WTC11 (cell line): ENCODE measurements around the gene CAPN7.
"Not testable (repeated sequence)": the region's sequence is repeated elsewhere in the genome, so short reads cannot be mapped to it uniquely, and the experiment has no call there.

Experiments used
- ATF2 ChIP-seq: sonication (generic); formaldehyde crosslinking; IDR thresholded peaks from 2 replicates; pipeline ENCODE4 v1.8.1; 2022; ENCODE audit warnings: low read depth, missing genetic modification reagents, borderline replicate concordance
- CREB1 ChIP-seq: sonication (generic); formaldehyde crosslinking; IDR thresholded peaks from 2 replicates; pipeline ENCODE4 v1.8.0; 2023; ENCODE audit warnings: mild to moderate bottlenecking, missing genetic modification reagents
- CTCF ChIP-seq: fragments of 200-600 bp; IDR thresholded peaks from 2 replicates; pipeline ENCODE4 v1.8.0; 2022; ENCODE audit warnings: antibody characterized with exemption
- ELF4 ChIP-seq: sonication (generic); formaldehyde crosslinking; IDR thresholded peaks from 2 replicates; pipeline ENCODE4 v1.8.1; 2022; ENCODE audit warnings: low read depth, mild to moderate bottlenecking, moderate library complexity, missing genetic modification reagents
- NFYB ChIP-seq: sonication (generic); formaldehyde crosslinking; conservative IDR thresholded peaks from 2 replicates; pipeline ENCODE4 v1.8.0; 2022; ENCODE audit warnings: low read depth, missing genetic modification reagents
- SOX15 ChIP-seq: fragments of 250-450 bp; sonication (Bioruptor Pico); IDR thresholded peaks from 2 replicates; pipeline ENCODE4 v1.9.0; 2021; ENCODE audit warnings: mild to moderate bottlenecking
- TEAD4 ChIP-seq: sonication (generic); formaldehyde crosslinking; IDR thresholded peaks from 2 replicates; pipeline ENCODE4 v1.8.0; 2022; ENCODE audit warnings: mild to moderate bottlenecking, missing genetic modification reagents
- ZNF416 ChIP-seq: fragments of 250-450 bp; sonication (Bioruptor Pico); IDR thresholded peaks from 2 replicates; pipeline ENCODE4 v1.9.0; 2021; ENCODE audit warnings: mild to moderate bottlenecking, inconsistent platforms
- TF ChIP-seq, protein P1 (sequence below): sonication (generic); formaldehyde crosslinking; IDR thresholded peaks from 2 replicates; pipeline ENCODE4 v1.8.1; 2023; ENCODE audit warnings: mild to moderate bottlenecking, missing genetic modification reagents

GRCh38 chr3:15163656-15164055 lies 42.4 kb upstream of the CAPN7 start:
- TF ChIP-seq CTCF; SOX15 (CRISPR knock-in tag); ZNF416; ELF4 (CRISPR knock-in tag); ATF2 (CRISPR knock-in tag); CREB1 (CRISPR knock-in tag); NFYB (CRISPR knock-in tag); TEAD4 (CRISPR knock-in tag): not testable (repeated sequence)
- TF ChIP-seq, protein P1, sequence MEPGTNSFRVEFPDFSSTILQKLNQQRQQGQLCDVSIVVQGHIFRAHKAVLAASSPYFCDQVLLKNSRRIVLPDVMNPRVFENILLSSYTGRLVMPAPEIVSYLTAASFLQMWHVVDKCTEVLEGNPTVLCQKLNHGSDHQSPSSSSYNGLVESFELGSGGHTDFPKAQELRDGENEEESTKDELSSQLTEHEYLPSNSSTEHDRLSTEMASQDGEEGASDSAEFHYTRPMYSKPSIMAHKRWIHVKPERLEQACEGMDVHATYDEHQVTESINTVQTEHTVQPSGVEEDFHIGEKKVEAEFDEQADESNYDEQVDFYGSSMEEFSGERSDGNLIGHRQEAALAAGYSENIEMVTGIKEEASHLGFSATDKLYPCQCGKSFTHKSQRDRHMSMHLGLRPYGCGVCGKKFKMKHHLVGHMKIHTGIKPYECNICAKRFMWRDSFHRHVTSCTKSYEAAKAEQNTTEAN (CRISPR knock-in tag): not testable (repeated sequence)
